Brain pericyte (primary cell): ENCODE data around the gene SECISBP2.

ENCODE experiments used
- DNase-seq: peaks from one replicate; pipeline ENCODE4 v3.0.0-alpha.2; 2012; ENCODE audit warnings: low read depth, low spot score

Gene SECISBP2

DNA sequence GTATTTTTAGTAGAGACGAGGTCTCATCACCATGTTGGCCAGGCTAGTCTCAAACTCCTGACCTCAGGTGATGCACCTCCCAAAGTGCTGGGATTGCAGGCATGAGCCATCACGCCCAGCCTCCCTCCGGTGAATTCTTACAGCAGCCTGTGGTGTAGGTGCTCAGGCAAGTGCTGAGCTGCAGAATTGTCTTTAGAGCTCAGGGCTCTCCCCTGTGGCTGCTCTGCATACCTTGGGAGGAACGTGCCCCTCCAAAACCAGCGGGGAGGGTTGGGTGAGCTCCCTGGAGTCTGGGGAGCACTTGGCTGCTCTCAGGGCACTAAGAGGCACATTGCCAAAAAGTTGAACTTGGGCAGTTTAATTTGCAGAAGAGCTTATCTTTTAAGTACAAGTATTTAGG is 29.4 kb downstream of the SECISBP2 start:
- no peak for DNase-seq

DNA sequence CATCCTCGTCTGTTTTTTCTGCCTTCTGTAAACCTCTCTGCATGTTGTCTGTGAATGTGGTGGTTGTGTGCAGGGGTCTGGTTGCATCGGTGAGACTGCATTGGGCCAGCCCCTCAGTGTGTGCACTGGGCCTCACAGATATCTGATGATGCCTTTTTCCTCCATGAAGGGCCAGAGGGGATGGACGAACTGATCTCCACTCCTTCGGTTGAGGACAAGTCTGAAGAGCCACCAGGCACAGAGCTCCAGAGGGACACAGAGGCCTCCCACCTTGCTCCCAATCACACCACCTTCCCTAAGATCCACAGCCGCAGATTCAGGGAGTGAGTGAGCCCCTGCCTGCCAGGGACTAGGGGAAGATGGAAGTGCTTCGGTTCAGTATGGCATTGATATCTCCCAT is 31.3 kb downstream of the SECISBP2 start:
- DNase-seq, result no peak

DNA sequence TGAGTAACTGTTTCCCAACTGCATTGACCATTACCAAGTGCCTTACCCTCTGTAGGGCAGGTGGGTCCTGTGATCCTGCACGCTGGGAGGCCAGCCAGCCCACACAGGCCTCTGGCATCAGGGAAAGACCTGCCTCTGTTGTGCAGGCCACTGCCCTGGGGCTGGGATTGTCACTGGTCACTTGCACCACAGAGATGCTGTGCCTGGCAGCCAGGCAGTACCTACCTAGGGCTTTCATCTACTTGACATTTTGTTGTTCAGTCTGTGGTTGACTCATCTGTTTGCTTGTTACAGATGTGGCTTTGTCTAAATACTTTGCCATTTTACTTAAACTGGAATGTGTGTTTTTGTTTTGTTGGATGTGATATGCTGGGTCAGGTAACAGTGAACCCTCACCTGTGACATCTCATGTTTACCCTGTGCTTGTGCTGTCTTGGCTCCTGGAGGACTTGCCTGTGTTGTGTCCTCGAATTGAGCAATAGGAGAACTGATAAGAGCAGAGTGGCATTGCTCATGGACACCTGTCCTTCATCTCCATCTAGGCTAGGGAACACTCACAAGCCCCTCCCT is 32.8 kb downstream of the SECISBP2 start:
- no peak for DNase-seq

DNA sequence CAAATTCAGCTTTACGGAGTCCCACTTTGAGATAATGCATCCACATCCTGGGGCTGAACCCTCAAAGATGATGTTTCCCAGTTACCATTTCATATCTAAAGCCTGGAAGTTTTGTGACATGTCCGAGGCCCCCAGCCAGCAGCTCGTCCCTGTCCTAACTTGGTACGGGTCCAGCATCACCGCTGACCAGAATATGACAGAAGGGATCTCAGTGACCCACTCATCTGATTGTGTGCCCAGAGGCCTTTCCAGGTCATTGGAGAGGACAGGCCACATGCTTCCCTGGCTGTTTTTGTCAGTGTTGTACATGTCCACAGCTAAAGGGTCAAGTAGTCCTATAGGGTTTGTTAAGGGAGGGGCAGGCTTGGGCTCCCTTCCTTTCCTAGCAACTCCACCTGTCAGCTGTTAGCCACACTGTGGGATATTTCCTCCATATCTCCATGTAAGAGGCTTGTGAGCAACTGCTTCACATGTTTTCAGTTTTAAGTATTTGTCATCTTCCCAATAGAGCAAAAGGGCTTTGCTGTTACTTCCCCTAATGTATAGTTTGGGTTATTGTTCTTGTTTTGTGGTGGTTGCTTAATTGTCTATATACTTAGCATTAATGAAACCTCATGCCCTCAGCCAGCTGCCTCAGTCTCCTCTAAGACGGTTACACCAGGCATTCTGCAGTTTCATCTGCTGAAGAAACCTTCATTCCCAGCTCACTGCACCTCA is 33.4 kb downstream of the SECISBP2 start:
- DNase-seq, result no peak

DNA sequence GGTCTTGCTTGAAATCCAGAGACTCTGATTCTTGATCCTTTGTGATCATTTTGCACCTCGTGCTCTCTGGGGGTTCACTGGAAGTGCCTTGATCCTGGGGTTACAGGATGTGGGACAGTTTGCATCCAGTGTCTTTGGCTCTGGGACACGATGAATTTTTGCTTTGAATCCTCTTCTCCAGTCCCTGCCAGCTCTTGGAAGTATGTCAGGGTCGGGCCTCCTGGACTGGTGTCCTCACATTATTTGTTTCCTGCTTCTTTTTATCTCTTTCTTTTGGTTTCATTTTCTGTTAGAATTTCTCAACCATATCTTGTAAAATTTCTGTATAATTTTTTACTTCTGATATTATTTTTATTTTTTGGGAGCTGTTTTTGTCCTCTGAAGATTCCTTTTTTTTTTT is 34.2 kb downstream of the SECISBP2 start:
- no peak for DNase-seq

DNA sequence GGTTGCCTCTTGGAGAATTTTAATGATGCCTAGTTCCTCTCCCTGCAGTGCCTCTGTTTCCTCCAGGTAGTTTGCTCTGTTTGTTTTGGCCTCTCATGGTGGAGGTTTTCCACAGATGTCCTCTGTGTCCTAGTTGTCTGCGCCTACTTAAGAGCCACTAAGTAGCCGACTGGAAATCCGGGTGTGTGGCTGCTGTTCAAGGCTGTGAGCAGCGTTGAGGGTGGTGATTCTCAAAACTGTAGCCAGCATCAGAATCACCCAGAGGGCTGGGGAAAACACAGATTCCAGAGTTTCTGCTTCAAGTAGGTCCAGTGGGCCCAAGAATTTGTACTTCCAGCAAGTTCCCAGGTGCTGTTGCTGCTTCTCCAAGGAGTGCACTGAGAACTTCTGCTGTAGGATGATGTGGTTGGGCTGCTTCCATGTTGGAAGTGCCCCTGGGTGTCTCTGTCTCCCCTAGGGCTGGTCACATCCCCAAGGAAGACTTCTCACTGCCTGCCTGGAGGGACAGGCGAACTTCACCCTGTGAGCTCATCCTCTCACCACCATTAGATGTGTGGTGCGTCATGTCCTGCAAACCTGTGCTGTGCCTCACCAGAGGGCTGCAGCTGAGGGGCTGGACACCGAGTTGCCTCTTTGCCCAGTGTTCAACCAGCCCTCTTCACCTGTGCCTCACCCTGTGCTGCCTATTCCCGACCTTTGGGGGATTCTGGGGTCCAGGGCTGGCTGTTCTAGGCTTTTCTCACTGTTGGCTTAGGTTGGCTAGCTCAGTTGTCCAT is 34.8 kb downstream of the SECISBP2 start:
- DNase-seq, result no peak

DNA sequence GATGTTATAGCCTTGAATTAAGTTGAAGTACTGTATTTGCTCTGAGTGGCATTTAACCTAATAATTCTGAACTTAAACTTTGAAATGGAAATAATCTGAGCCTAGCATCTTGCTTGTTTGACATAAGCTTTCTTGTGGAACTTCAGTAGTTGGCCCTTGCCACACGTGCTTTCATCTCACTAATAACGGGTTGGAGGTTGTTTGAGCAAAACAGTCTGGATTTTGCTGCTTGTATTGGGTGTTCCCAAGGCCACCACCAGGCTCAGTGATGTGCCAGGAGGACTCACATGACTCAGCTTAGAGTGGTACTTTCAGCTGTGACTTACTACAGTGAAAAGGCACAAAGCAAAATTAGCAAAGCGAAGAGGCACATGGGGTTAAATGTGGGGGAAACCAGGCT is 35.7 kb downstream of the SECISBP2 start:
- no peak for DNase-seq

DNA sequence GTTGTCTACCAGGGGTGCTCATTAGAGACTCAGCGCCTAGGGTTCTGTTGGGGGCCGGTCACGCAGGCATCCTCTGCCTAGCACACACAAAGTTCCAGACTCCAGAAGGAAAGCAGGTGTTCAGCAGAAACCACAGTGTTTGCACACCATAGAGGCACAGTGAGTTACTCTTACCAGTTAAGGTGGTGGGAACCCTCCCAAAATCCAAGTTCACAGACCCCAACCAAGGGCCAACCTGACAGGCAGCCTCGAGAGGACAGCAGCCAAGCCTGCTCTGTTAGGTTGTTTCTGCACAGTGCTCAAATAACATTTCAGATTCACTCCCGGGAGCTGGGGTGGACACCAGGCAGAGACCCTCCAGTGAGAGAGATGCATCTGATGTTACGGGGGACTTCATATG is 36.2 kb downstream of the SECISBP2 start:
- no peak for DNase-seq

DNA sequence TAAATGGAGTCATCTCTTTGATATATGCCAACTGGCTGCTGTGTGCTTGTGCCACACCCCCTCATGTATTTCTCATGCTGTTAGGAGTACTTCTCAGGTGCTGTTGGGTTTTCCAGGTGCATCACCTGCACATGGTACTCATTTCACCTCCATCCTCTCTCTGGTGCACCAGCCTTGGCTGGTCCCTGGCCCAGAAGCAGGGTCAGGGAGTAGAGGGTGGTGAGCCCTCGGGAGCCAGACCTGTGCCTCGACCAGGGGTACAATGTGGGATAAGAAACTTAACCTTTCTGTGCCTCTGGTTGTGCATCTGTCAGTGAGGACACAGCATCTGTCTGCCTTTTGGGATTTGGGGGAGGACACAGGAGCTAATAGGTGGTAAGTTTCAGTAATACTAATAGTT is 38.5 kb downstream of the SECISBP2 start:
- no peak for DNase-seq

DNA sequence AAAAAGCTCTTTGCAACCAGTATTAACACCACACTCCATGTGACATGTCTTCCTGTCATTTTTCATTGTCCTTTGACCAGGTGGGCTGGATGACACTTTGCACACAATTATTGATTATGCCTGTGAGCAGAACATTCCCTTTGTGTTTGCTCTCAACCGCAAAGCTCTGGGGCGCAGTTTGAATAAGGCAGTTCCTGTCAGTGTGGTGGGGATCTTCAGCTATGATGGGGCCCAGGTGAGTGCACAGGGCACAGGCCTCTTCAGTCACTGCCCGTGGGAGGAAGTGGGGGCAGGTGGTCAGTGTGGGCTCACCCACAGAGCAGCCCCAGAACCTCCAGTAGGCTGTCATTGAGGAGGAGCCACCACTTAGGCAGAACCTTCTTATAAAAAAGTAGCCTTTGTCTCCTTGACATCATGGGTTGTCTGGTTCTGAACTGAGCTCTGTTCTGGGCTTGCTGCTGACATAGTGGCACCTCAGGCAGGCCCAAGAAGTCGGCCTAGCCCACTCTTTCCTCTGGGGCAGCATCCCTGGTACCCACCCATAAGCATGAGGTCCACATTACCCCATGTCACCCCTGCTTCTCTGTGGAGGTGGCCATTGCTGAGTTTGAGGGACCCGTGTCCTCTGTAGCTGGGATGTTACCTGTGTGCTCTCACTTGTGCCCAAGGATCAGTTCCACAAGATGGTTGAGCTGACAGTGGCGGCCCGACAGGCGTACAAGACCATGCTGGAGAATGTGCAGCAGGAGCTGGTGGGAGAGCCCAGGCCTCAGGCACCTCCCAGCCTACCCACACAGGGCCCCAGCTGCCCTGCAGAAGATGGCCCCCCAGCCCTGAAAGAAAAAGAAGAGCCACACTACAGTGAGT is 39.3 kb downstream of the SECISBP2 start:
- DNase-seq, result no peak

DNA sequence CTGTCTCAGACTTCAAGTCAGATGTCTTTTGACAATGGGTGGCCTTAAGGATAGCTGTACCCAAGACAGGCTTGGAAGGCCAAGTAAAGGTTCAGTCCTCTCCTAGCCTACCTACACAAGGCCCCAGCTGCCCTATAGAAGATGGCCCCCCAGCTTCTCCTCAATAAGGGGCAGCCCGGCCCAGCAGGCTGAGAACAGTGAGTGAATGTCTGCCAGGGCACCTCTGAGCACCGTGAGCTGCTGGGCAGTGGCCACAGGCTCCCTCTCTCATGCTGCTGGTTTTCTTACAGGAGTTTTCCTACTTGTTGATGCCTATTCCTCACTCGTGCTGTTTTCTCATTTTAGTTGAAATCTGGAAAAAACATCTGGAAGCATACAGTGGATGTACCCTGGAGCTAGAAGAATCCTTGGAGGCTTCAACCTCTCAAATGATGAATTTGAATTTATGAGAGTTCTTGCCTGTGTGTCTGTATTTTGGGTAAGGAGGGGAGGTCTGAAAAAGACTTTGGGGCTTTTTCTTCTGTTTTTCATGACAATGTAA is 40.1 kb downstream of the SECISBP2 start:
- DNase-seq, result no peak

DNA sequence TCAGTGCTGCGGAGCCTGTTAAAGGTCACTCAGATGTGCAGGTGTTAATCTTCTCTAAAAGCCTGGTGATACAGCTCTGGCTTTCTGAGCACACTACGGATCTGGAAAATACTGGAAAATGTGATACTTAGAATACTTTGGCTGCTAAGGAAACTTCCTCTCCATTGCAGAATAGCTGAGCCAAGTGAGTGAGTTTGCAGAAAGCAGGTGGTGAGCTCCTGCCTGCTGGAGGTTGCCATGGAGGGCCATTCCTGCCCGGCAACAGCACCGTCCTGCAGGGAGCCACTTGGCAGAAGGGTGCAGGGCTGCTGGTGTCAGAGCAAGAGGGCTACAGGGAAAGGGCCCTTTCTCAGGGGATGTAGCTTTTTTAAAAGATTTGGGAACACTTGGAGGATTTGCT is 40.7 kb downstream of the SECISBP2 start:
- DNase-seq, result no peak

DNA sequence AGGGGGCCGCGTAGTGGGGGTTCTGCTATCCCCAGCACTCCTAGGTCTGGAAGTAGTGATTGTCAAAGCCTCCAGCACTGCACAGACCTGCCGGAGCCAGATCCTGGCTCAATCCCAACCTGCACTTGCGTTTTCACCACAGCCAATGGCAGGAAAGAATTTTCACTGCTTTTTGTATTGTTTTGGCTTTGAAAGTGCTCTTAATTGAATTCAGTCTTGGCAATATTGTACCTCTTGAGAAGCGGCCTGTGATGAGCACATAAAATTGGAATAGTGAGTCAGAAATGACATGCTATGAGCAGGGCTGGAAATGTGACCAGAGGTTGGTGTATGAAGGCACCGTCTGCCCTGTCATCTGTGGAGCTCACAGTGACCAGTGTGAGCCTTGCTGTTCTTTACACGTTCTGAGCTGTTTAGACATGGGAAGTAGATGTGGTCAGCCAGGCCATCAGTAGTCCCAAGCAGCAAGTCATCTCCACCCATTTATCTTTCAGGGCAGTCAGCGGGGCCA is 41.5 kb downstream of the SECISBP2 start:
- DNase-seq, result no peak

DNA sequence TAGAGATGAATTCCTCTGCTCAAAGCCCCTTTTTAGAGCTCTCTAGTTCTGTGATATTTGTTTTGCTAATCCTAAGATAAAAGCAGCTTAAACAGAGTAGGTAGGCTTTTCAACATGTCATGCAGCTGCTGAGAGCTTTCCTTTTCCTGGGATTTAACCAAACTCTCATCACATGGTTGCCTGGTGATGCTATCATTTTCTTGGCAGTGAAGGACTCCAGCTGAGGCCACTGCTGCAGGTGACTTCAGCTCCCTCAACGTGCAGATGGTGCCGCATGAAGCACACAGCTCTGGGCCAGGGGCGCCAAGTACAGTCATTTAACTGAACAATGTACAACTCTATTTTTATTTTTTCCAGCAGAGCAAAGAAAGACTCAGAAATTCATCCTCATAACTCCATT is 42.2 kb downstream of the SECISBP2 start:
- DNase-seq, result no peak

DNA sequence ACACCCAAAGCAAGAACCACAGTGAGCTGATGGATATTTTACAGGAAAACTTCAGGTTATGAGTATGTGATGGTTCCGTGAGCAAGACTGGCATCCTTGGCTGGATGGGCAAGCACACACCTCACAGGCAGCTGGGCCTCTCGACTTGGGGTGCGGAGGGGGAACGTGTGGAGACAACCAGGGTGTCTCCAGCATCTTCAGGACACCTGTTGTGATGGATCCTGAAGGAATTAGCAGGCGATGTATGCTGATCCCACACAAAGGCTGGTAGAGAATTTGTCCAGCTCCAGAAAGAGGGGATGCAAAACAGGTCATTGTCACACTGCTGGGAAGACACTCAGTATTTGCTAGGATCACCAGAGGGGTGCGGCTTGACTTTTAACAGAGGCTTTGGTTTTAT is 42.7 kb downstream of the SECISBP2 start:
- DNase-seq, result no peak

DNA sequence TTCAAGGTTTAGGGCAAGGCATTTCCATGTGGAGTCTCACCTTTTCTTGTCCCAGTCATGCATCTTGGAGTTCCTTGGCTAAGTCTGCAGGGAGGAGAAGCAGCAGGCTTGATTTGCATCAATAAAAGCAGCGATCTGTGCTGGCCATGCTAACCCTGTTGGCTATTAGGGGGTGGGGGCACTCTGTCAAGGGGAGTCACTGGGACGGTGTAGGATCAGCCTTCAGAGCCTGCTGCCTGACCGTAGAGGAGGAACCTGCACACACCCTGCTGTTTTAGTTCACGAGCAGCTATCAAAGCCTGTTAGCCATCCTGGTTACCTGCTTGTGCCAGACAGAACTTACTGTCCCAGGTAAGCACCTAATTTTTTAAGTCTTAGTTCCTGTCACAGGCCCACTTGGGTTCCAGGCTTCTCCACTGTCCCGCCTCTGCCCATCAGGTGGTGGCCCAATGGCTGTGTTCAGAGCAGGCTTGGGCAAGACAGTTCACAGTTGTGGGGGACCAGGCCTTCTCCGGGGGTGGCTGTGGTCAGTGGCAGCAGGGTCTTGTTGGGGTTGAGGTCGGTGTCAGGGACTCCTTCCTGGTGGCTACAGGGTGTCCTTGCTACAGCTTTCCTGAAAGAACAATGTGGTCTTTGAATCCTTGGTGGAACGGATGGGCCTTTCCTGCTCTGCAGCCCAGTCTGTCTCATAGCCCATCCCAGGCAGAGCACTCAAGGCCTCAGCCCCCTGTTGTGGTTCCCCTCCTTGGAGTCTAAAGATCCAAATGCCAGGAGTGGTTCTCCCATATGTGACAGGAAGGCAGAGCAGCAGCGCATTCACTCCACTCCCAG is 43.7 kb downstream of the SECISBP2 start:
- DNase-seq, result no peak

DNA sequence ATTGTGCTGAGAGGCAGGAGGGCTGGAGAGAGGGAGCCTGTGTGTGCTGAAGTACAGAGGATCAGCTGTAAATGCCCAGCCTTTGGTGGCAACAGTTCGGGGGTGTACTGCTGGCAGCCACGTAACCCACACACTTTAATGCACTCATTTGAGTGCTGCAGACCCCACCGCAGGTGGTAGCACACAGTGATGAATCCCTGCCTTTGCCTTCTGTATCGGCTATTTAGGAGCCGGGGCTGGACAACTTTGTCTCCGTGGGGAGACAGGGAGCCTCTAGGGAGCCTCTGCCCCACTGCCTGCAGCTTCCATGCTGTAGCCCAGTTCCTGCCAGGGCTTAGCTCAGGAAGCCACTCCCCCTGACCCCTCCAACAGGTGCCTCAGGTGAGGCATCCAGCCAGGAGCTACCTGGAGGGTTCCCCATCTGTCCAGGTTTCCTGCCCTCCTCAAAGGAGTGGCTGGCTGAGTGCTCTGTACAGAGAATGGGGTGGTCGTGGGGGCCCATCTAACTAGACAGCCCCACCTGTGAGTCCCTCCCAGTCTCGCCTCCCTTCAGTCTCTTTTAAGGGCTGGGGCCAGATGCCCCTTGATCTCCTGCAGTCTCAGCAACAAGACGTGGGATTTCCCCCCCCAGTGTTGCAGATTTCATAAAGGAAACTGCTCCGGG is 44.5 kb downstream of the SECISBP2 start:
- no peak for DNase-seq

DNA sequence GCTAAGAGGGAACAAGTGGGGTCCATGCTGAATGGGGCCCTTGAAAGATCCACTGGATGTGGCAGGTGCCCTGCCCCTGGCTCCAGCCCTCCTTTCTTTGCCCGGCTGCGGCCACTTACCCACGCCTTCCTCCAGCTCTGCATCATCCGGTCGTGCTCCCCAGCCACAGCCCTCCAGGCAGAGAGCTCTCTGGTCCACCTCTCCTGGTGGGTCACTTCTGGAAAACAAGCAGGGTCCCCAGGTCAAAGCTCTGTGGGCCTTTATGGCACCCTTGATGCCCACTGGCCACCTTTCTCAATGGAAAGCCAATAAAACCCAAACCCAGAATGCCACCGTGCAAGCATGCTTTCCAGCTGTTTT is 45.0 kb downstream of the SECISBP2 start:
- no peak for DNase-seq

DNA sequence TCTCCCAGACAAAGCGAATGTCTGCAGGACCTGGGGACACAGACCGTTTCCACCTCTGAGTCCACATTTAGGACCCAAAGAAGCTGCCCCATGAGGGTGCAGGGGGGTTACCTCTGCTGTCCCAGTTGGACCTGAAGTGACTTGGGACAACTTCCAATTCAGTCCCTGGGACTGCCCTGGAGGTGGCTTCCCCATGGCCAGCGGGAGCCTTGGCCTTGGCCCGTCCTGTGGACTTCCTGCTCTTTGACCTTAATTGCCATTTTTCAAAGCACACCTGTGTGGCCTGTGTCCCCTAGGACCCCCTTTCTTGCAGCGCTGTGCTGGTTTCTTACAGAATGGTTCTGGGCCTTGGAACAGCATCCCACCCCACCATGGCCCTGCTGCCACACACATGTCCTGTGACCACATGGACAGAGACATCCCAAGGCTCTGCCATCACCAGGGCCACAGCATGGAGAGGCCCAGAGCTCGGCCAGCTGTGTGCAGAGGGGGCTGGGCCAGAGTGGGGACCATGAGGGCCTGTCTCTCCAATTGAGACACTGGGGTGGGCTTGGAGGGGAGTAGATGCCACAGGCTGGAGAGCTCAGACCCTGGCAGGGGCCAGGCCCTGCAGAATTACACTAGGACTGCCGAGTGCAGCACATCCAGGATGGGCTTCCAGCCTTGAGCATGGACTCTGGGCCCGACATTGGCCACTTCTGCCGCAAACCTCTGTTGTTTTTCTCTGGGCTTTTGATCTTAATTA is 45.8 kb downstream of the SECISBP2 start:
- DNase-seq, result no peak
